Ovary (tissue), 9 donors: Measurements from ENCODE around the gene COPA. TPM values are rescaled to one million over a fixed set of nuclear protein-coding genes. Genes with fewer than 3 reads are reported as not detected.

ENCODE experiments used
- DNase-seq, 5 donors: peaks; one replicate each; pipeline ENCODE4 v3.0.0-alpha.2; 2019 to 2020
- H3K27ac ChIP-seq, 2 donors: fragments of 200-600 bp; one replicate each; pipeline versions ENCODE4 v1.5.1 to v1.8.0; 2019 to 2022
- H3K27me3 ChIP-seq: fragments of 200-600 bp; one replicate; pipeline ENCODE4 v1.8.0; 2022
- H3K36me3 ChIP-seq: fragments of 200-600 bp; sonication (generic); one replicate; pipeline ENCODE4 v1.5.1; 2019
- H3K4me1 ChIP-seq: one replicate; pipeline ENCODE4 v1.8.1; 2013; ENCODE audit warnings: mild to moderate bottlenecking, moderate library complexity; ENCODE audit not compliant: insufficient read depth
- H3K4me3 ChIP-seq: fragments of 200-600 bp; sonication (generic); one replicate; pipeline ENCODE4 v1.5.1; 2017
- H3K9me3 ChIP-seq, 2 donors: fragments of 200-600 bp in 1 of 2; sonication (generic) in 1 of 2; one replicate each; pipeline versions ENCODE4 v1.5.1 to v1.8.1; 2013 to 2019; ENCODE audit warnings: mild to moderate bottlenecking in 1 of 2, moderate library complexity in 1 of 2
- EP300 ChIP-seq: sonication (generic); formaldehyde crosslinking; IDR thresholded peaks from one replicate; pipeline ENCODE4 v1.6.1; 2017; ENCODE audit warnings: antibody characterized with exemption
- POLR2A ChIP-seq: fragments of 450-650 bp; IDR thresholded peaks from one replicate; pipeline ENCODE4 v1.6.1; 2017; ENCODE audit warnings: antibody characterized with exemption, mild to moderate bottlenecking, moderate library complexity
- WGBS, 3 donors: extraction: QIAGEN DNeasy Blood & Tissue Kit in 1 of 3; methylation state at CpG; one replicate each; pipeline versions ENCODE4 v1.1.5 to v1.1.7; 2013 to 2017; 5-methylcytosine and 5-hydroxymethylcytosine counted together
- intact Hi-C, 4 donors: fragments of 100-400 bp; cut with DNase I; formaldehyde crosslinking; loops; one replicate each; pipeline versions ENCODE4 v1.11.0 to v1.15.1; 2022 to 2023
- polyA plus RNA-seq, 2 donors: library from polyadenylated mRNA; stranded (reverse); fragments of 200-250 nt in 1 of 2; fragments of 350-450 nt in 1 of 2; fragmentation: Illumina TruSeq in 1 of 2; extraction: RNeasy Lipid Tissue Mini Kit (QIAGEN cat#74804) in 1 of 2; gene quantifications; one replicate each; pipeline ENCODE4 v1.2.3, GENCODE V29; 2013 to 2014
- total RNA-seq, 7 donors: library from RNA; depleted of rRNA in 2 of 7; stranded (reverse); fragments of >200 nt in 2 of 7; fragmentation: NEBNext Ultra II Directional in 3 of 7; extraction: Animal tissue kit (Norgen Biotek cat#: 25700) in 3 of 7; gene quantifications; one replicate each; pipeline versions ENCODE4 v1.1.0 to v1.2.4, GENCODE V29; 2016 to 2023
- TF ChIP-seq, protein P1 (sequence below), 3 donors: fragments of 450-650 bp in 2 of 3; fragments of 200-600 bp in 1 of 3; IDR thresholded peaks; one replicate each; pipeline versions ENCODE4 v1.5.1 to v1.8.0; 2016 to 2022; ENCODE audit warnings: antibody characterized with exemption in 3 of 3, mild to moderate bottlenecking in 1 of 3
- donor health status: DM: no; HTN: no; CAD: no; lungs with moderate emphysema.
- donor health status: DM: no; HTN: no; CAD: no.
- donor health status: Bipolar disorder and iron deficiency.
- donor health status: DM: yes; HTN: yes; CAD: no.
- donor health status: DM: no; HTN: no; CAD: no.
- donor health status: DM: yes; HTN: yes; CAD: no.

COPA gene
- total and polyA plus RNA-seq, 9 donors = 63.7 to 163 (median 123) TPM

DNA sequence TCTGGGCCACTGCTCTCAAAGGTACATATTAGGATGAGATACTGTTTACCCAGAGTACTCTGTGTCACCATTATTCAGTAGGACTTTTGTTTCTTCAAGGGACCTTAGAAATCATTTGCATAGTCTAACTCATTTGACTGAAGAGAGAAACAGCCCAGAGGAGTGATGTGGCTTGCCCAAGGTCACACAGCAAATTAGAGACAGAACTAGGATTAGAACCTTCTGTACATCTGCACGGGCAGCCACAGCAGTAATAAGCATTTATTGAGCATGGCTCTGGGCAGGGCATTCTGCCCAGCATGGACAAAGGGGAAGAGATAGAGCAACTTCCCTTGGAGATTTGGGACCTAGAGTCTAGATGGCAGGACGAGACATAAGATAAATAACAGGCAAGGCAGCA, 18.1 kb upstream of the COPA start:
- Histone ChIP-seq H3K9me3 (no peaks in the 10 kb centered on the region), H3K36me3 (no peaks in the 10 kb centered on the region), H3K4me3 (no peak overlapping the region), H3K4me1 (no peaks in the 10 kb centered on the region), H3K27ac (no peak overlapping the region), H3K27me3 (no peaks in the 10 kb centered on the region)
- DNase-seq = no peak
- 65 to 76% (median 75%) methylated on average over 2 of the region's 2 CpGs for WGBS, 3 donors
- intact Hi-C loops = no loop called here
- TF ChIP-seq EP300 (no peak), POLR2A (no peak)
- TF ChIP-seq, protein P1, sequence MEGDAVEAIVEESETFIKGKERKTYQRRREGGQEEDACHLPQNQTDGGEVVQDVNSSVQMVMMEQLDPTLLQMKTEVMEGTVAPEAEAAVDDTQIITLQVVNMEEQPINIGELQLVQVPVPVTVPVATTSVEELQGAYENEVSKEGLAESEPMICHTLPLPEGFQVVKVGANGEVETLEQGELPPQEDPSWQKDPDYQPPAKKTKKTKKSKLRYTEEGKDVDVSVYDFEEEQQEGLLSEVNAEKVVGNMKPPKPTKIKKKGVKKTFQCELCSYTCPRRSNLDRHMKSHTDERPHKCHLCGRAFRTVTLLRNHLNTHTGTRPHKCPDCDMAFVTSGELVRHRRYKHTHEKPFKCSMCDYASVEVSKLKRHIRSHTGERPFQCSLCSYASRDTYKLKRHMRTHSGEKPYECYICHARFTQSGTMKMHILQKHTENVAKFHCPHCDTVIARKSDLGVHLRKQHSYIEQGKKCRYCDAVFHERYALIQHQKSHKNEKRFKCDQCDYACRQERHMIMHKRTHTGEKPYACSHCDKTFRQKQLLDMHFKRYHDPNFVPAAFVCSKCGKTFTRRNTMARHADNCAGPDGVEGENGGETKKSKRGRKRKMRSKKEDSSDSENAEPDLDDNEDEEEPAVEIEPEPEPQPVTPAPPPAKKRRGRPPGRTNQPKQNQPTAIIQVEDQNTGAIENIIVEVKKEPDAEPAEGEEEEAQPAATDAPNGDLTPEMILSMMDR (IDR thresholded peaks at IDR 0.05) = no peak

DNA sequence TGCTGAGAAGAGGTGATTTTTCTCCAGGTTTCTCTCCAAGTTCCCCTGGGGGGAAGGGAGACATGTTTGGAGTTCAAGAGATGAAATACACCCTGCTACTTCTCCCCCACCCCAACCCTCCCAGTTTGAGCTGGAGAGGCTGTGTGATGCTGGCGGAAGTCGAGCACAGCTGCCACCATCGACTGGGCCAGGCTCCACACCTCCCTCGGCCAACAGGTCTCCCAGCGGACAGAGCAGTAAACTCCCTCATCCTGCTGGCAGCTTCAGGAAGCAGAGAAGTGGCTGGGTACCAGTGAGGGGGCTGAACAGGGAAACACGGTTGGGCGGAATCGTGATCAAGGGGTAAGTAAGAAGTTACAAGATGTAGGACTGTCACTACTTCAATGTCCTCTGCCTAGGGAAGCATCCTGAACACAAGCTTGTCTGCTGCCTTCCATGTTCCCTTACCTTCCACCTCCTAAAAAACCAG, 17.2 kb upstream of the COPA start:
- H3K27ac ChIP-seq = no peak overlapping the region
- TF ChIP-seq EP300 (no peak), POLR2A (no peak)
- TF ChIP-seq, protein P1 (IDR thresholded peaks at IDR 0.05) = no peak
- no peak overlapping the region for H3K4me3 ChIP-seq
- no peaks in the 10 kb centered on the region for H3K27me3 ChIP-seq
- no peak for DNase-seq
- whole genome bisulfite sequencing, 3 donors = 69 to 78% (median 78%) methylated on average over 8 of the region's 8 CpGs
- no peaks in the 10 kb centered on the region for H3K4me1 ChIP-seq
- no peaks in the 10 kb centered on the region for H3K9me3 ChIP-seq
- intact Hi-C loops = no loop called here
- H3K36me3 ChIP-seq = no peaks in the 10 kb centered on the region

DNA sequence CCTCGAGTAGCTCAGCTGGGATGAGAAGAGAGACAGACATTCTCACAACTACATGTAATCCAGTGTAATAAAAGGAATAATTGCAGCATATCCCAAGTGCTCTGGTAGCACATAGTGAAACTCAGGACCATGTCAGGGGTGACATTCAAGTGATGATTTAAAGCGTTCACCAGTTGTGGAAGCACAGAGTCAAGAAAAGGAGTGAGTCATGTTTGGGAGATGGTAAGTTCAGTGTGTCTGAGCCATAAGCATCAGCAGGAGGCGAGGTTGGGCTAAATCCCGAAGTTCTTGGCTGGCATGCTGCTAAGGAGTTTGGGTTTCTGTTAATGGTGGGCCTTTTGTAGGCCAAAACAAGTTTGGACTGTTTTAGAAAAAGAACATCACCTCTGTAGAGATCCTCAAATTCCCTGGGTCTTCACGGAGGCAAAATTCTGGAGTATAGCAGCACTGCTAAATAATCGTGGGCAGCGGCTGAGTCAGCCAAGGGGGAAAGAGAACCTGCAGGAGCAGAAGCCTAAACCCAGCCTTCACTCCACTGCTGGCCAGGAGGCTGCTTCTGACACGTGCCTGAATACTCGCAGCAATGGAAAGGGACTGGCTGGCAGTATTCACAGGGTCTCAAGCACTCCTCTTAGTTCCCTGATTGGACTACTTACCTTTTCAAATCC, 16.6 kb upstream of the COPA start:
- intact Hi-C loops = no loop called here
- H3K4me1 ChIP-seq = no peaks in the 10 kb centered on the region
- H3K36me3 ChIP-seq = no peaks in the 10 kb centered on the region
- 75 to 82% (median 75%) methylated on average over 9 of the region's 9 CpGs for WGBS, 3 donors
- no peak for TF ChIP-seq POLR2A
- TF ChIP-seq, protein P1 (IDR thresholded peaks at IDR 0.05) = no peak
- no peak for TF ChIP-seq EP300
- H3K27me3 ChIP-seq = no peaks in the 10 kb centered on the region
- no peaks in the 10 kb centered on the region for H3K9me3 ChIP-seq
- H3K4me3 ChIP-seq = no peak overlapping the region
- DNase-seq = no peak
- H3K27ac ChIP-seq = no peak overlapping the region

DNA sequence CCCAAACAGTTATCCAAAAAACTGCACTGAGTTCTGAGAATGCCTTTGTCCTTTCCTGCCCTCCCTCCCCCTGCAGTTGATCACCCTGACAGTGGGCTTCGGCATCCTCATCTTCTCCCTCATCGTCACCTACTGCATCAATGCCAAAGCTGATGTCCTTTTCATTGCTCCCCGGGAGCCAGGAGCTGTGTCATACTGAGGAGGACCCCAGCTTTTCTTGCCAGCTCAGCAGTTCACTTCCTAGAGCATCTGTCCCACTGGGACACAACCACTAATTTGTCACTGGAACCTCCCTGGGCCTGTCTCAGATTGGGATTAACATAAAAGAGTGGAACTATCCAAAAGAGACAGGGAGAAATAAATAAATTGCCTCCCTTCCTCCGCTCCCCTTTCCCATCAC, 15.0 kb upstream of the COPA start:
- H3K4me3 ChIP-seq = no peak overlapping the region
- H3K36me3 ChIP-seq = no peaks in the 10 kb centered on the region
- H3K9me3 ChIP-seq = no peaks in the 10 kb centered on the region
- H3K27ac ChIP-seq = no peak overlapping the region
- no peaks in the 10 kb centered on the region for H3K4me1 ChIP-seq
- no peaks in the 10 kb centered on the region for H3K27me3 ChIP-seq
- WGBS, 3 donors = 83 to 86% (median 84%) methylated on average over 4 of the region's 4 CpGs
- TF ChIP-seq, protein P1 (IDR thresholded peaks at IDR 0.05) = no peak
- TF ChIP-seq EP300 (no peak), POLR2A (no peak)
- intact Hi-C loops = no loop called here
- no peak for DNase-seq
